GM21390 (cell line): ENCODE data around the gene TRIM51.
"Not testable (repeated sequence)": the region's sequence is repeated elsewhere in the genome, so short reads cannot be mapped to it uniquely, and the experiment has no call there.

Experiments used
- ATAC-seq: cut with Tn5 transposase; IDR thresholded peaks from one replicate; pipeline ENCODE4 v1.9.1; 2021; ENCODE audit not compliant: unreplicated experiment

TRIM51 gene, protein sequence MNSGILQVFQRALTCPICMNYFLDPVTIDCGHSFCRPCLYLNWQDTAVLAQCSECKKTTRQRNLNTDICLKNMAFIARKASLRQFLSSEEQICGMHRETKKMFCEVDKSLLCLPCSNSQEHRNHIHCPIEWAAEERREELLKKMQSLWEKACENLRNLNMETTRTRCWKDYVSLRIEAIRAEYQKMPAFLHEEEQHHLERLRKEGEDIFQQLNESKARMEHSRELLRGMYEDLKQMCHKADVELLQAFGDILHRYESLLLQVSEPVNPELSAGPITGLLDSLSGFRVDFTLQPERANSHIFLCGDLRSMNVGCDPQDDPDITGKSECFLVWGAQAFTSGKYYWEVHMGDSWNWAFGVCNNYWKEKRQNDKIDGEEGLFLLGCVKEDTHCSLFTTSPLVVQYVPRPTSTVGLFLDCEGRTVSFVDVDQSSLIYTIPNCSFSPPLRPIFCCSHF

GRCh38 chr11:55882997-55883396 is at the start of gene TRIM51:
TSS of gene TRIM51 (plus strand) at chr11:55883297. CDS start at chr11:55885429, 2,132 bp downstream.
- not testable (repeated sequence) for ATAC-seq

- no peak for ATAC-seq
Measured at GRCh38 chr11:55838452-55838851, 44.6 kb upstream of the TRIM51 start, which contains the start of gene OR5D16. TSS of gene OR5D16 (plus strand) at chr11:55838752. CDS start at chr11:55838752, 0 bp downstream.

DNA sequence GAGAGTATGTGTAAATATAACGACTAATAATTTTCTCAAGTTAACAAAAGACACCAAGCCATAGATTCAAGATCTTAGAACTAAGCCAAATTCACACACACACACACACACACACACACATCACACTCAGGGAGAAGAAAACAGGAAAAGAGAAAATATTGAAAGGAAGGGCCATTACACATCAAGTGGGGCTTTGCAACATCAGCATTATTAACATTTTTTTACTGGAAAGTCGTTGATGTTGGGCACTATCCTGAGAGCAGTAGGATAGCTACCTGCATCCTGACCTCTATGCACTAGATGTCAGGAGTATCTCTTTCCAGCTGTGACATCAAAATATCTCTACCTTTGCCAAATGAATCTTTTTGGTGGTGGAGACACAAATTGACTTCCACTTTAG is 35.6 kb upstream of the TRIM51 start:
- ATAC-seq, result no peak

- ATAC-seq, result no peak
Measured at GRCh38 chr11:55849037-55849436, 34.1 kb upstream of the TRIM51 start.

- no peak for ATAC-seq
Measured at GRCh38 chr11:55852141-55852540, 31.0 kb upstream of the TRIM51 start.

DNA sequence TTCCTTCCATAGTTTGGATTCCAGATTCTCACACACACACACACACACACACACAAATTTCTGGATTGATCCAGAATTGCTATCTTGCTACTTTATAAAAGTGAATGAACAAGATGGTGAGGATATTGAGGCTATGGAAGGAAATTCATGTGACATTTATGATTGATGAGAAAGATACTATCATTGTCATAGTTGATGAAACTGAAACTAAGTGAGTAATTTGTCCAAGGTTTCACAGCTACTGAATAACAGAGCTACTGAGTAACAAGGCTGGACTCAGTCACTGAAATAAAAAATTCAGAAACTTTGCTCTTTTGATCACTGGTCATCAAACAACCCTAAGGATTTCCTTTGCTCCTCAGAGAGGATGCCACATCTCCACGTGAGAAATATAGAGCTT is 28.4 kb upstream of the TRIM51 start:
- ATAC-seq, result no peak

DNA sequence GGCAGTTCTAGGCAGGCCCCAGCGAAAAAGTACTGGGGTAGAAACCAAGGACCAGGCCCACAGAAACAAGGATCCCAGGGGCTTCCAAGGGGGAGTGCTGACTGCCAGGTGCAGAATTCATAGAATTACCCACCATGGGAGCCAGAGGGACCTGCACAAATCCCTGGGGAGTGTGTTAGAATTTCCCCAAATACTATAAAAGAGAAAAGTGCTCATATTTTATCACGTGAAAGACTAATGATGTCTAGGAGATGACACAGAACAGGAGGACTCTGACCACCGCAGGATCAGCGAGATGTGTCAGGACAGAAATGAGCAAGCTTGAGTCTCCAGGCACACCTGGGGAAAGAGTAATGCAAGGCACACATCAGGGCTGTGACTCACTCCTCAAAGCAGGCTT is 15.7 kb upstream of the TRIM51 start:
- not testable (repeated sequence) for ATAC-seq

DNA sequence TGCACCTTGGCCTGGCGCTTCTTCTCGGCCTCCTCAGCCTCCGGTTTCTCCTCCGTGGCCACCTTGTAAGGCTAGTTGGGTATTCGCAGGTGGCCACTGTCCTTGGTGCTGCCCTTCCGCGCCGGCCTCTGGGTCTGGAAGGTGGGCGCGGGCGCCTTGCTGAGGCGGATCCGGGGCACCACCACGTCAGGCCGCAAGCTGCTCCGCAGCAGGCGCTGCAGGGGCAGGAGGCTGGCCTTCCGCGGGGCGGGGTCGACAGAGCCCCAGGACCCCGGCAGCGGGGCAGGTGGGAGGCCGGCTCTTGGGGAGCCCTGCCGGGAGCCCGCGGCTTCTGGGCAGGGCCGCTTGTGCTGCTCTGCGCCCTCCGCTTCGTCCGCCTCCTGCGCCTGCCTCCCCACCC is 10.4 kb upstream of the TRIM51 start:
- ATAC-seq, result not testable (repeated sequence)

- ATAC-seq, result not testable (repeated sequence)
Measured at GRCh38 chr11:55873146-55873545, 10.0 kb upstream of the TRIM51 start.

DNA sequence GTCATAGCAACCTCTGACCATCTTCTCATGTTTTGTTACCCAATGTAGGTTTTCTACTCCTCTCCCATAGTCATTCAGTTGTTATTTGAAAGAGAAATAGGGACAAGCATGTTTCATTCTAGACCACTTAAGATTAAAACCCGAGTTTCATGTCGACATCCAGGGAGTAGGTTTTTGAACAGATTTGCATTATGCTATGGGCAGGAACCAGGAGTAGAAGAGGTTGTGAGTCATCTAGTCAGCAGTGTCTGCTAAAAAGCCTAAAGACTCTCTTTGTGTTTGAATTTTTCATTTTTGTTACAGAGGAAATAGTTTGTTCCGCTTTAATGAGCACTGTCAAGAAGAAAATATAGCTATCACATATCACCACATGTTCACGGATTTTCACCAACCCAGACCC is 1.9 kb downstream of the TRIM51 start:
- not testable (repeated sequence) for ATAC-seq

DNA sequence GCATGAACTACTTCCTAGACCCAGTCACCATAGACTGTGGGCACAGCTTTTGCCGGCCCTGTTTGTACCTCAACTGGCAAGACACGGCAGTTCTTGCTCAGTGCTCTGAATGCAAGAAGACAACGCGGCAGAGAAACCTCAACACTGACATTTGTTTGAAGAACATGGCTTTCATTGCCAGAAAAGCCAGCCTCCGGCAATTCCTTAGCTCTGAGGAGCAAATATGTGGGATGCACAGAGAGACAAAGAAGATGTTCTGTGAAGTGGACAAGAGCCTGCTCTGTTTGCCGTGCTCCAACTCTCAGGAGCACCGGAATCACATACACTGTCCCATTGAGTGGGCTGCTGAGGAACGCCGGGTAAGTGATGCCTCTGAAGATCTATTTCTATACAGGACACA is 2.4 kb downstream of the TRIM51 start:
- ATAC-seq, result not testable (repeated sequence)

- no peak for ATAC-seq
Measured at GRCh38 chr11:55895216-55895615, 12.1 kb downstream of the TRIM51 start.

DNA sequence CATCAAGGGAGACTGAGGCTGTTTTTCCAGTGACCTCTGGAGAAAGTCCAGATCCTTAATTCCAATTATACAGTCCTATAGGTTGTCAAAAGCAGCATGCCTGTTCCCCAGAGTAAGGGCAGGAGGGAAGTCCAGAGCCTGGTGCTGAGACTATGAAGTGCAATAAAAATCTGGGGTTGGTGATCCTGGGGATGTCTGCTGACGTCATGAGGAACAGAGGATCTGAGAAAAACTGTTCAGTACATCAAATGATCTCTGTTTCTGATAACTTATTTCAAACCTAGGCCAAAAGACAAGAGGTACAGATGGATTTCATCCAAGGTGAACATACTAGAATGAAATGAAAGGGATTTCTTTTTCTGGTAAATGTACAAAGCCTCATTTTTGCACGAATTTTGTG is 19.2 kb downstream of the TRIM51 start:
- no peak for ATAC-seq

DNA sequence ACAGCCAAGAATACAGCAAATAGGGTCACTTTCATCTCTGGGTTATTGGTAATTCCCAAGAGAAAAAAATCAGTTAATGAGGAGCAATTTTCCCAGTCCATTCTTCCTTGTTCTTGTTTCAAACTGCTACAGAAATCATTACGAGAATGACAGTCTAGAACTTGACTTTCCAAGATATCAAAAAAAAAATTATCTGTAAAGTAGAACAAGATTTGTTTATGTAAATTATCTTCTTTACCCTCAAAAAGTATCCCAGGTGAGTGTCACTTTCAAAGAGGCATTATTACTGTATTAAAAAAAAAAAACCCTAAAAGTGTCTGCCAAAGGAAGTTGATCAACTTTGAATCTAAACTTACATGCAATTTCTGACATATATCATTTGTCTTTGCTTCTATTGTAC is 31.4 kb downstream of the TRIM51 start, which contains the start of gene OR5W2:
OR5W2 (minus strand) TSS at position 101 of the 400 bp plus-strand sequence; CDS start at position 101, 0 bp downstream.
- ATAC-seq, result no peak

- no peak for ATAC-seq
Measured at GRCh38 chr11:55920537-55920936, 37.4 kb downstream of the TRIM51 start.

DNA sequence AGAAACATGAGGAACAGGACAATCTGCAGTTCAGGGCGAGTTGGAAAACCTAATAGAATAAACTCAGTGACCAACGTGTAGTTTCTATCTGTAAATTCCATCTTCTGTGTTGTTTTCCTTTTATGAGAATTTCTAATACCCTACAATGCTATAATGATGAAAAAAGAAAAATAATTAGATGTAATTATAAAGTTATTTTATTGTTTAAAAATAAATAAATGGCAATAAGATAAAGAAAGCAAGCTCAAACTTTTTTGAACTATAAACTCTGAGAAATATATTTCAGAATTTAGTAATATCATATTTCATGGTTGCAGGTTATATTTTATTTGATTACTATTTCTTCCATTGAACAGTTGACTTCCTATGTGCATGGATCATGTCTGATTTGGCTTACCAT is 53.2 kb downstream of the TRIM51 start, which contains the start of gene OR5I1:
OR5I1 (minus strand) TSS at position 101 of the 400 bp plus-strand sequence; CDS start at position 101, 0 bp downstream.
- no peak for ATAC-seq
